HepG2 (cell line): ENCODE data around the gene ZPLD1. TPM values are rescaled to one million over a fixed set of nuclear protein-coding genes. Genes with fewer than 3 reads are reported as not detected.

Experiments
- ATAC-seq: fragments of 200-7000 bp; cut with Tn5 transposase; 3 replicates; pipeline ENCODE4 v1.9.1; 2020; ENCODE audit warnings: mild to moderate bottlenecking, moderate library complexity
- BruUV-seq: library from RNA; stranded (reverse); fragments of 400-500 nt; replicated peaks from 2 replicates; lab custom pipeline; 2021; lab: Mats Ljungman, UMichigan
- CTCF ChIA-PET: fragments of 300-600 bp; formaldehyde crosslinking; extraction: SDS; loops from one replicate; lab custom pipeline; 2021; ENCODE audit warnings: low total read pairs, inconsistent platforms, low intra/inter-chr PET ratio; lab: Yijun Ruan, JAX
- POLR2A ChIA-PET: fragments of 350-600 bp; sonication (Branson Sonifier 250); formaldehyde crosslinking; loops from one replicate; lab custom pipeline; 2020; ENCODE audit warnings: antibody characterized with exemption, inconsistent platforms; lab: Yijun Ruan, JAX
- DNase-seq: peaks from one replicate; pipeline ENCODE4 v3.0.0-alpha.2; 2015; ENCODE audit warnings: low spot score
- FAIRE-seq: peaks from 3 replicates; lab custom pipeline; 2011; peaks lifted over from hg19 to GRCh38; lab: Jason Lieb, UNC
- H2AFZ ChIP-seq: one replicate; pipeline ENCODE4 v1.6.1; 2011; ENCODE audit warnings: low read length, inconsistent platforms
- H3K27ac ChIP-seq: fragments of 300-600 bp; 3 replicates; pipeline ENCODE4 v1.8.0; 2011; ENCODE audit warnings: mixed run types, mild to moderate bottlenecking, mixed read lengths, low read length, inconsistent platforms; ENCODE audit not compliant: insufficient read depth; ENCODE audit errors: extremely low read length
- H3K27me3 ChIP-seq, 2 experiments: fragments of 200-600 bp in 1 of 2; 2 replicates in 1 of 2; 3 replicates in 1 of 2; pipeline versions ENCODE4 v1.6.0 to v1.8.0; 2011; ENCODE audit warnings: low read length in 2 of 2, mild to moderate bottlenecking in 2 of 2, moderate library complexity in 2 of 2, inconsistent platforms in 1 of 2; ENCODE audit not compliant: insufficient read depth in 2 of 2, control insufficient read depth in 1 of 2
- H3K36me3 ChIP-seq, 2 experiments: fragments of 200-600 bp in 1 of 2; replicated peaks in 1 of 2; 2 replicates in 1 of 2; 3 replicates in 1 of 2; pipeline versions ENCODE4 v1.5.1 to v1.8.0; 2011; ENCODE audit warnings: low read length in 2 of 2, inconsistent platforms in 1 of 2; ENCODE audit not compliant: insufficient read depth in 2 of 2, control insufficient read depth in 1 of 2
- H3K4me1 ChIP-seq: 2 replicates; pipeline ENCODE4 v1.5.1; 2012; ENCODE audit warnings: low read length, inconsistent platforms; ENCODE audit not compliant: insufficient read depth
- H3K4me2 ChIP-seq: 2 replicates; pipeline ENCODE4 v1.6.0; 2011; ENCODE audit warnings: low read depth, low read length, inconsistent platforms
- H3K4me3 ChIP-seq, 3 experiments: fragments of 200-600 bp in 1 of 3; sonication (generic), shearing (Covaris generic) in 1 of 3; replicated peaks in 1 of 3; 2 replicates each; pipeline ENCODE4 v1.5.1; 2011 to 2016; ENCODE audit warnings: low read length in 3 of 3, inconsistent platforms in 2 of 3, low read depth in 2 of 3, mild to moderate bottlenecking in 2 of 3, control low read depth in 1 of 3, mixed read lengths in 1 of 3; ENCODE audit not compliant: insufficient read depth in 1 of 3
- H3K79me2 ChIP-seq: one replicate; pipeline ENCODE4 v1.6.1; 2011; ENCODE audit warnings: low read length, inconsistent platforms; ENCODE audit not compliant: insufficient read depth
- H3K9ac ChIP-seq: 2 replicates; pipeline ENCODE4 v1.6.0; 2011; ENCODE audit warnings: mild to moderate bottlenecking, low read depth, low read length, inconsistent platforms; ENCODE audit not compliant: insufficient read depth
- H3K9me3 ChIP-seq: 2 replicates; pipeline ENCODE4 v1.5.1; 2012; ENCODE audit warnings: mild to moderate bottlenecking, low read length
- H4K20me1 ChIP-seq: 2 replicates; pipeline ENCODE4 v1.6.0; 2011; ENCODE audit warnings: inconsistent platforms, mild to moderate bottlenecking, low read length, moderate library complexity; ENCODE audit not compliant: insufficient read depth
- HOXD1 ChIP-seq: sonication (generic); formaldehyde crosslinking; IDR thresholded peaks from 2 replicates; pipeline ENCODE4 v1.5.0; 2020; ENCODE audit warnings: missing genetic modification reagents
- NRL ChIP-seq: sonication (generic); formaldehyde crosslinking; IDR thresholded peaks from 2 replicates; pipeline ENCODE4 v1.5.0; 2020; ENCODE audit warnings: missing genetic modification reagents, mild to moderate bottlenecking, moderate library complexity, borderline replicate concordance
- PCBP1 ChIP-seq: fragments of 200-400 bp; formaldehyde crosslinking; IDR thresholded peaks from 2 replicates; pipeline ENCODE4 v1.6.1; 2017; ENCODE audit warnings: mild to moderate bottlenecking, low read depth, low read length, borderline replicate concordance
- RFXAP ChIP-seq: sonication (generic); formaldehyde crosslinking; IDR thresholded peaks from 2 replicates; pipeline ENCODE4 v1.4.0; 2020; ENCODE audit warnings: missing genetic modification reagents, borderline replicate concordance
- SAP130 ChIP-seq: IDR thresholded peaks from 2 replicates; pipeline ENCODE4 v1.6.1; 2016; ENCODE audit warnings: low read depth
- SMAD1 ChIP-seq: sonication (generic); formaldehyde crosslinking; IDR thresholded peaks from 2 replicates; pipeline ENCODE4 v1.4.0; 2020; ENCODE audit warnings: missing genetic modification reagents, low read depth, mild to moderate bottlenecking, borderline replicate concordance
- TRIM22 ChIP-seq: fragments of 450-650 bp; IDR thresholded peaks from 2 replicates; pipeline ENCODE4 v1.6.1; 2017
- YEATS4 ChIP-seq: sonication (generic); formaldehyde crosslinking; IDR thresholded peaks from 2 replicates; pipeline ENCODE4 v1.4.0; 2020; ENCODE audit warnings: missing genetic modification reagents, borderline replicate concordance
- ZFAT ChIP-seq: sonication (generic); formaldehyde crosslinking; conservative IDR thresholded peaks from 2 replicates; pipeline ENCODE4 v1.8.1; 2023; ENCODE audit warnings: missing genetic modification reagents, inconsistent platforms
- ZFY ChIP-seq: sonication (generic); formaldehyde crosslinking; IDR thresholded peaks from 2 replicates; pipeline ENCODE4 v1.4.0; 2020; ENCODE audit warnings: missing genetic modification reagents
- ZNF234 ChIP-seq: sonication (generic); formaldehyde crosslinking; conservative IDR thresholded peaks from 2 replicates; pipeline ENCODE4 v1.5.1; 2020; ENCODE audit warnings: mild to moderate bottlenecking, missing genetic modification reagents
- ZNF251 ChIP-seq: sonication (generic); formaldehyde crosslinking; IDR thresholded peaks from 2 replicates; pipeline ENCODE4 v1.9.0; 2021; ENCODE audit warnings: mild to moderate bottlenecking, missing genetic modification reagents
- ZNF280B ChIP-seq: sonication (generic); formaldehyde crosslinking; IDR thresholded peaks from 2 replicates; pipeline ENCODE4 v1.5.0; 2020; ENCODE audit warnings: missing genetic modification reagents, mild to moderate bottlenecking, borderline replicate concordance
- ZNF337 ChIP-seq: sonication (generic); formaldehyde crosslinking; IDR thresholded peaks from 2 replicates; pipeline ENCODE4 v1.5.1; 2020; ENCODE audit warnings: missing genetic modification reagents, low read depth, mild to moderate bottlenecking, borderline replicate concordance
- ZNF343 ChIP-seq: sonication (generic); formaldehyde crosslinking; IDR thresholded peaks from 2 replicates; pipeline ENCODE4 v1.4.0; 2020; ENCODE audit warnings: mild to moderate bottlenecking, missing genetic modification reagents
- ZNF496 ChIP-seq: sonication (generic); formaldehyde crosslinking; IDR thresholded peaks from 2 replicates; pipeline ENCODE4 v1.8.1; 2023; ENCODE audit warnings: mild to moderate bottlenecking, moderate library complexity, missing genetic modification reagents; ENCODE audit not compliant: insufficient replicate concordance
- ZNF547 ChIP-seq: sonication (generic); formaldehyde crosslinking; IDR thresholded peaks from 2 replicates; pipeline ENCODE4 v1.5.1; 2020; ENCODE audit warnings: mild to moderate bottlenecking, missing genetic modification reagents
- in situ Hi-C: cut with HindIII; loops from 2 replicates; pipeline ENCODE4 v1.10.0; 2017; ENCODE audit warnings: low pct_unique_long_range_greater_than_20kb; ENCODE audit not compliant: extremely low pct_ligation_motif_present
- intact Hi-C: fragments of 100-400 bp; cut with micrococcal nuclease; formaldehyde crosslinking; loops from one replicate; pipeline ENCODE4 v1.10.0; 2022; ENCODE audit not compliant: unreplicated experiment
- polyA plus RNA-seq, 8 experiments: library from polyadenylated mRNA; depleted of rRNA in 3 of 8; stranded (reverse) in 7 of 8; unstranded in 1 of 8; fragments of >200 nt; fragmentation: Illumina TruSeq in 4 of 8; extraction: Trizol in 4 of 8; gene quantifications; 2 replicates each; pipeline versions ENCODE4 v1.2.1 to v1.2.3, GENCODE V29; 2011 to 2016; ENCODE audit warnings: low read depth in 4 of 8, missing spikeins in 1 of 8, mixed read lengths in 1 of 8; ENCODE audit not compliant: insufficient read depth in 1 of 8
- total RNA-seq, 5 experiments: library from RNA; depleted of rRNA; stranded (reverse); fragments of >200 nt; fragmentation: Illumina TruSeq; extraction: Trizol; gene quantifications; 2 replicates each; pipeline ENCODE4 v1.2.3, GENCODE V29; 2016; ENCODE audit warnings: low read depth in 1 of 5
- TF ChIP-seq, protein P1 (sequence below): sonication (generic); formaldehyde crosslinking; IDR thresholded peaks from 2 replicates; pipeline ENCODE4 v1.4.0; 2020; ENCODE audit warnings: mild to moderate bottlenecking, missing genetic modification reagents
- TF ChIP-seq, protein P2 (sequence below): sonication (generic); formaldehyde crosslinking; IDR thresholded peaks from 2 replicates; pipeline ENCODE4 v1.4.0; 2020; ENCODE audit warnings: mild to moderate bottlenecking, missing genetic modification reagents, borderline replicate concordance

Gene ZPLD1
- total and polyA plus RNA-seq, 2 of the 13 experiments (the other 11 are each of a cell fraction or from before 2014, with no cell fraction given), result not detected

DNA sequence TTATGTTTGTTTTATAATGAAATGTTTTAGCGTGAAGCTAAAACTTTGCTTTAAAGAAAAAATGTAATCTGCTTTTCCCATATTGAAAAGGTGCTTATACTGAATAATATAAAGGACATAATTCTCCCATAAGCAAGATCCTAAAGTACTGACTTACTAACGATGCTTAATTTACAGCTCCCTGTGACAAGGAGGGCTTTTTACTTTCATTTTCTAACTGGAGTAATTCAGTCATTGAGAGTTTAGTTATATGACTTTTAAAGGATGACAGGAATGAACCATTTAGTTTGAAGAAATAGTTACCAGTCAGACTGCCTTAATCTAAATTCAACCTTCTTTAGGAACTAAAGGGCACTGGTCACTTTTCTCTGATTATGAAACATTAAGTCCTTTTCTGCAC, 19.3 kb upstream of the ZPLD1 start (continued):
- TF ChIP-seq YEATS4 (CRISPR knock-in tag), result no peak
- TF ChIP-seq, protein P1, sequence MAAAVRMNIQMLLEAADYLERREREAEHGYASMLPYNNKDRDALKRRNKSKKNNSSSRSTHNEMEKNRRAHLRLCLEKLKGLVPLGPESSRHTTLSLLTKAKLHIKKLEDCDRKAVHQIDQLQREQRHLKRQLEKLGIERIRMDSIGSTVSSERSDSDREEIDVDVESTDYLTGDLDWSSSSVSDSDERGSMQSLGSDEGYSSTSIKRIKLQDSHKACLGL, result no peak

DNA sequence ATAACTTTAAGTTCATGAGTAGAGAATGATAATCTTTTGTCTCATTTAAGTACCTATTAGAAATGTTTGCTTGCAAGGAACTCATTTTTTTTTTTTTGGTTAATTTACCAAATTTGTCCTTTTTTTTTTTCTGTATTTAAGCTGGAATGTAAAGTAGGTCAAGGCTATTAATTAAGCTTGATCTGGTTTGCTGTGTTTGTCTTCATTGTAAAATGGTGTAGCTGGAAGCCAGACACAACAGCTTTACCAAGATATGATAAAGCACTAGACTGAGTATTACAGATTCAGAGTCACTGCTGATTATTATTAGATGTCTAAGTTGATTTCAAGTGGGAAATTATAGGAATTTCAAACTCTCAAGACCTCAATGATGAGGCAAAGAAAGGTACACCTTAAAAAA, 15.0 kb upstream of the ZPLD1 start:
- Histone ChIP-seq H2AFZ (no peak overlapping the region), H3K79me2 (no peaks in the 10 kb centered on the region), H4K20me1 (no peaks in the 10 kb centered on the region), H3K9me3 (no peaks in the 10 kb centered on the region), H3K27ac (no peak overlapping the region), H3K27me3 (no peaks in the 10 kb centered on the region; a peak in 1 of 5 replicates), H3K9ac (no peak overlapping the region), H3K4me1 (no peaks in the 10 kb centered on the region), H3K36me3 (no peaks in the 10 kb centered on the region), H3K4me3 (no peak overlapping the region), H3K4me2 (no peak overlapping the region)
- TF ChIP-seq, protein P2, sequence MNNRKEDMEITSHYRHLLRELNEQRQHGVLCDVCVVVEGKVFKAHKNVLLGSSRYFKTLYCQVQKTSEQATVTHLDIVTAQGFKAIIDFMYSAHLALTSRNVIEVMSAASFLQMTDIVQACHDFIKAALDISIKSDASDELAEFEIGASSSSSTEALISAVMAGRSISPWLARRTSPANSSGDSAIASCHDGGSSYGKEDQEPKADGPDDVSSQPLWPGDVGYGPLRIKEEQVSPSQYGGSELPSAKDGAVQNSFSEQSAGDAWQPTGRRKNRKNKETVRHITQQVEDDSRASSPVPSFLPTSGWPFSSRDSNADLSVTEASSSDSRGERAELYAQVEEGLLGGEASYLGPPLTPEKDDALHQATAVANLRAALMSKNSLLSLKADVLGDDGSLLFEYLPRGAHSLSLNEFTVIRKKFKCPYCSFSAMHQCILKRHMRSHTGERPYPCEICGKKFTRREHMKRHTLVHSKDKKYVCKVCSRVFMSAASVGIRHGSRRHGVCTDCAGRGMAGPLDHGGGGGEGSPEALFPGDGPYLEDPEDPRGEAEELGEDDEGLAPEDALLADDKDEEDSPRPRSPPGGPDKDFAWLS (CRISPR knock-in tag), result no peak
- TF ChIP-seq ZNF496 (no peak), TRIM22 (no peak), SAP130 (no peak), ZFY (CRISPR knock-in tag) (no peak), ZNF234 (CRISPR knock-in tag) (no peak), SMAD1 (CRISPR knock-in tag) (no peak), ZNF343 (CRISPR knock-in tag) (no peak), ZNF280B (CRISPR knock-in tag) (no peak), ZNF251 (no peak), NRL (CRISPR knock-in tag) (no peak), RFXAP (no peak), HOXD1 (no peak), ZFAT (CRISPR knock-in tag) (no peak), PCBP1 (no peak), ZNF547 (CRISPR knock-in tag) (no peak), ZNF337 (CRISPR knock-in tag) (no peak)
- intact Hi-C loops (no loop called here), in situ Hi-C loops (no loop called here)
- FAIRE-seq (no peak), ATAC-seq (no peak), DNase-seq (no peak)
- CTCF ChIA-PET, result no interaction called here
- BruUV-seq, result no TSS peak
- POLR2A ChIA-PET, result no interaction called here
